ENCODE data around the gene FAM50A.

FAM50A gene

GRCh38 chrX:154486396-154487207 is 42.7 kb downstream of the FAM50A start, which contains the start of gene UBL4A:
TSS of gene UBL4A (minus strand) at chrX:154486615. CDS start at chrX:154486584, 31 bp downstream.
- DNase-seq (ENCODE audit: low read depth, low spot score): no peak
- H3K27me3 ChIP-seq (ENCODE audit: insufficient read depth, insufficient read length): no peaks in the 10 kb centered on the region
- no peaks in the 10 kb centered on the region for H3K4me1 ChIP-seq (ENCODE audit: insufficient read depth, insufficient read length)
- H3K36me3 ChIP-seq (ENCODE audit: insufficient read depth, insufficient read length, low read length): peaks cover 29% of the 10 kb centered on the region
- H3K9ac ChIP-seq (ENCODE audit: insufficient read length, low read depth): peak within 1 kb of the TSS; percentile 70
- H3K9me3 ChIP-seq (ENCODE audit: insufficient read depth, low read length): no peaks in the 10 kb centered on the region
- H3K4me3 ChIP-seq (ENCODE audit: insufficient read length, low read depth): peak within 1 kb of the TSS; percentile 46
- TF ChIP-seq YY1 (IDR thresholded peaks at IDR 0.05; ENCODE audit: insufficient read depth, insufficient read length) (no peak), SUZ12 (IDR thresholded peaks at IDR 0.05; ENCODE audit: extremely low read depth, insufficient read depth, insufficient read length) (no peak), ZNF274 (IDR thresholded peaks at IDR 0.05; ENCODE audit: low read depth, low read length) (no peak)

GRCh38 chrX:154487518-154488290 is 43.8 kb downstream of the FAM50A start:
- Histone ChIP-seq H3K9me3 (ENCODE audit: insufficient read depth, low read length) (no peaks in the 10 kb centered on the region), H3K9ac (ENCODE audit: insufficient read length, low read depth) (no peak overlapping the region), H3K27me3 (ENCODE audit: insufficient read depth, insufficient read length) (no peaks in the 10 kb centered on the region), H3K36me3 (ENCODE audit: insufficient read depth, insufficient read length, low read length) (peaks cover 29% of the 10 kb centered on the region), H3K4me1 (ENCODE audit: insufficient read depth, insufficient read length) (no peaks in the 10 kb centered on the region), H3K4me3 (ENCODE audit: insufficient read length, low read depth) (no peak overlapping the region)
- TF ChIP-seq SUZ12 (IDR thresholded peaks at IDR 0.05; ENCODE audit: extremely low read depth, insufficient read depth, insufficient read length) (no peak), ZNF274 (IDR thresholded peaks at IDR 0.05; ENCODE audit: low read depth, low read length) (no peak), YY1 (IDR thresholded peaks at IDR 0.05; ENCODE audit: insufficient read depth, insufficient read length) (no peak)
- DNase-seq (ENCODE audit: low read depth, low spot score): no peak

- Histone ChIP-seq H3K9me3 (ENCODE audit: insufficient read depth, low read length) (no peaks in the 10 kb centered on the region), H3K4me1 (ENCODE audit: insufficient read depth, insufficient read length) (no peaks in the 10 kb centered on the region), H3K36me3 (ENCODE audit: insufficient read depth, insufficient read length, low read length) (peaks cover 28% of the 10 kb centered on the region), H3K4me3 (ENCODE audit: insufficient read length, low read depth) (no peak overlapping the region), H3K27me3 (ENCODE audit: insufficient read depth, insufficient read length) (no peaks in the 10 kb centered on the region), H3K9ac (ENCODE audit: insufficient read length, low read depth) (no peak overlapping the region)
- DNase-seq (ENCODE audit: low read depth, low spot score): no peak
- TF ChIP-seq YY1 (IDR thresholded peaks at IDR 0.05; ENCODE audit: insufficient read depth, insufficient read length): no peak
- TF ChIP-seq ZNF274 (IDR thresholded peaks at IDR 0.05; ENCODE audit: low read depth, low read length): no peak
- TF ChIP-seq SUZ12 (IDR thresholded peaks at IDR 0.05; ENCODE audit: extremely low read depth, insufficient read depth, insufficient read length): no peak
These were observed 44.6 kb downstream of the FAM50A start for GRCh38 chrX:154488336-154489075.

GRCh38 chrX:154489182-154489581 is 45.2 kb downstream of the FAM50A start:
- H3K9me3 ChIP-seq (ENCODE audit: insufficient read depth, low read length): no peaks in the 10 kb centered on the region
- no peak overlapping the region for H3K4me3 ChIP-seq (ENCODE audit: insufficient read length, low read depth)
- H3K9ac ChIP-seq (ENCODE audit: insufficient read length, low read depth): no peak overlapping the region
- H3K4me1 ChIP-seq (ENCODE audit: insufficient read depth, insufficient read length): no peaks in the 10 kb centered on the region
- DNase-seq (ENCODE audit: low read depth, low spot score): no peak
- TF ChIP-seq SUZ12 (IDR thresholded peaks at IDR 0.05; ENCODE audit: extremely low read depth, insufficient read depth, insufficient read length) (no peak), ZNF274 (IDR thresholded peaks at IDR 0.05; ENCODE audit: low read depth, low read length) (no peak), YY1 (IDR thresholded peaks at IDR 0.05; ENCODE audit: insufficient read depth, insufficient read length) (no peak)
- H3K27me3 ChIP-seq (ENCODE audit: insufficient read depth, insufficient read length): no peaks in the 10 kb centered on the region
- peaks cover 23% of the 10 kb centered on the region for H3K36me3 ChIP-seq (ENCODE audit: insufficient read depth, insufficient read length, low read length)

- Histone ChIP-seq H3K36me3 (ENCODE audit: insufficient read depth, insufficient read length, low read length) (peaks cover 14% of the 10 kb centered on the region), H3K4me3 (ENCODE audit: insufficient read length, low read depth) (peak overlapping the region; percentile 34), H3K9me3 (ENCODE audit: insufficient read depth, low read length) (no peaks in the 10 kb centered on the region), H3K9ac (ENCODE audit: insufficient read length, low read depth) (peak overlapping the region; percentile 80), H3K27me3 (ENCODE audit: insufficient read depth, insufficient read length) (no peaks in the 10 kb centered on the region), H3K4me1 (ENCODE audit: insufficient read depth, insufficient read length) (no peaks in the 10 kb centered on the region)
- DNase-seq (ENCODE audit: low read depth, low spot score): no peak
- TF ChIP-seq YY1 (IDR thresholded peaks at IDR 0.05; ENCODE audit: insufficient read depth, insufficient read length) (no peak), ZNF274 (IDR thresholded peaks at IDR 0.05; ENCODE audit: low read depth, low read length) (no peak), SUZ12 (IDR thresholded peaks at IDR 0.05; ENCODE audit: extremely low read depth, insufficient read depth, insufficient read length) (no peak)
These were observed 46.1 kb downstream of the FAM50A start for GRCh38 chrX:154490021-154490413.

- Histone ChIP-seq H3K27me3 (ENCODE audit: insufficient read depth, insufficient read length) (no peaks in the 10 kb centered on the region), H3K36me3 (ENCODE audit: insufficient read depth, insufficient read length, low read length) (peaks cover 9% of the 10 kb centered on the region), H3K9ac (ENCODE audit: insufficient read length, low read depth) (peak within 1 kb of the TSS; percentile 80), H3K4me1 (ENCODE audit: insufficient read depth, insufficient read length) (no peaks in the 10 kb centered on the region), H3K4me3 (ENCODE audit: insufficient read length, low read depth) (peak within 1 kb of the TSS; percentile 34), H3K9me3 (ENCODE audit: insufficient read depth, low read length) (no peaks in the 10 kb centered on the region)
- no peak for TF ChIP-seq YY1 (IDR thresholded peaks at IDR 0.05; ENCODE audit: insufficient read depth, insufficient read length)
- TF ChIP-seq SUZ12 (IDR thresholded peaks at IDR 0.05; ENCODE audit: extremely low read depth, insufficient read depth, insufficient read length): no peak
- TF ChIP-seq ZNF274 (IDR thresholded peaks at IDR 0.05; ENCODE audit: low read depth, low read length): no peak
- DNase-seq (ENCODE audit: low read depth, low spot score): peak; percentile 78
These were observed 46.6 kb downstream of the FAM50A start, which contains the start of gene SLC10A3 for GRCh38 chrX:154490414-154491083. TSS of gene SLC10A3 (minus strand) at chrX:154490629. CDS start at chrX:154488940, 1,689 bp downstream.

Data from NT2/D1 (cell line).